Stimulated activated CD4-positive, alpha-beta T cell treated with anti-CD3 and anti-CD28 coated beads, Interleukin-1b, Interleukin-23, amount 100 ng/mL, for 24 hours (primary cell): Measurements from ENCODE around the gene FAM20C.

ENCODE experiments used
- DNase-seq, 4 experiments: peaks; one replicate each; pipeline ENCODE4 v3.0.0-alpha.2; 2020; ENCODE audit warnings: low read depth in 4 of 4, low spot score in 1 of 4

FAM20C gene

GRCh38 chr7:158771-159170 lies 33.6 kb upstream of the FAM20C start:
- DNase-seq, result no peak

GRCh38 chr7:159370-160270 lies 32.8 kb upstream of the FAM20C start:
- no peak for DNase-seq

- DNase-seq, result no peak
Measured at GRCh38 chr7:160958-161725, 31.2 kb upstream of the FAM20C start.

- DNase-seq, result no peak
Measured at GRCh38 chr7:162632-163297, 29.6 kb upstream of the FAM20C start.

GRCh38 chr7:163298-163695 lies 29.1 kb upstream of the FAM20C start:
- DNase-seq, result no peak

- no peak for DNase-seq
Measured at GRCh38 chr7:163971-164881, 28.1 kb upstream of the FAM20C start.

GRCh38 chr7:164882-165660 lies 27.3 kb upstream of the FAM20C start:
- no peak for DNase-seq

GRCh38 chr7:165661-166337 lies 26.6 kb upstream of the FAM20C start:
- no peak for DNase-seq

- no peak for DNase-seq
Measured at GRCh38 chr7:166338-167060, 25.9 kb upstream of the FAM20C start.

GRCh38 chr7:167090-167855 lies 25.1 kb upstream of the FAM20C start:
- no peak for DNase-seq

- no peak for DNase-seq
Measured at GRCh38 chr7:167976-168791, 24.2 kb upstream of the FAM20C start.

GRCh38 chr7:169276-170172 lies 22.8 kb upstream of the FAM20C start:
- no peak for DNase-seq

- DNase-seq, result no peak
Measured at GRCh38 chr7:170551-171363, 21.6 kb upstream of the FAM20C start.

GRCh38 chr7:171364-171904 lies 20.9 kb upstream of the FAM20C start:
- DNase-seq, result no peak

GRCh38 chr7:171912-172515 lies 20.4 kb upstream of the FAM20C start:
- no peak for DNase-seq
